ENCODE data around the gene CYP1A2.
A peak's percentile ranks its signal among the peaks of the same experiment; 100 is the strongest.

CYP1A2 gene

DNA sequence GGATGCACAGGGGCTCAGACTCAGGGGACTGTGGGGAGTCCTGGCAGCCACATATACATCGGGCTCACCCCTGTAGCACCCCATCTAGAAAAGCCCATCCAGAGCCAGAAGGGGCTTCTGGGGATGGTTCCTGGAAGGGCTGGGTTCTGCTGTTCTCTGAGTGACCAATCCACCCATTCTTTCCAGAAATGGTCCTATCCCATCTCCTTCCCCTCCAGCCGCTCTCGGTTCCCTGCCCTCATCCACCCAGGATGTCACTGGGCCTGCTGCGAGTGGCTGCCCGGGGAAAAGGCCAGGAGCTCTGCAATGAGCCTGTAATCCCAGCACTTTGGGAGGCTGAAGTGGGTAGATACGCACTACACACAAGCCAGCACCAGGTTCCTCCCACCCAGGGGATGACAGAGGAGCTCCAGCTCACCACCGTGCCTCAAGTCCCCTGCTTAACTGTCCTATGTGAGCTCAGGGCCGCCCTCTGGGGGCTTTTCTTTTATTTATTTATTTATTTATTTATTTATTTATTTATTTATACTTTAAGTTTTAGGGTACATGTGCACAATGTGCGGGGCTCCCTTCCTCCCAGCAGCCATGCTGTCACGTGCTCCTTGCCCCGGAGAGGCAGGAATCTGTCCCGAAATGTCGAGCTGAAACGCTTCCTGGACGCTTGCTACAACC is 19.6 kb downstream of the CYP1A2 start:
- peaks cover 2% of the 10 kb centered on the region for H3K4me1 ChIP-seq (ENCODE audit: control insufficient read depth, insufficient read depth, low read length)
- H3K9ac ChIP-seq (ENCODE audit: low read depth, low read length) = no peak overlapping the region
- peak overlapping the region; percentile 71 for H3K4me2 ChIP-seq (ENCODE audit: low read length)
- H3K4me3 ChIP-seq (ENCODE audit: low read length) = peak overlapping the region; percentile 40
- H3K27me3 ChIP-seq (ENCODE audit: control insufficient read depth, insufficient read depth, low read length) = peaks cover 40% of the 10 kb centered on the region
- no peaks in the 10 kb centered on the region for H3K36me3 ChIP-seq (ENCODE audit: insufficient read depth, low read length)
- H3K9me3 ChIP-seq (replicated peaks; ENCODE audit: low read length) = no peaks in the 10 kb centered on the region

GRCh38 chr15:74768771-74769342 is 20.2 kb downstream of the CYP1A2 start:
- Histone ChIP-seq H3K4me1 (ENCODE audit: control insufficient read depth, insufficient read depth, low read length) (peaks cover 2% of the 10 kb centered on the region), H3K27me3 (ENCODE audit: control insufficient read depth, insufficient read depth, low read length) (peaks cover 34% of the 10 kb centered on the region), H3K4me2 (ENCODE audit: low read length) (peak overlapping the region; percentile 71), H3K36me3 (ENCODE audit: insufficient read depth, low read length) (no peaks in the 10 kb centered on the region), H3K9ac (ENCODE audit: low read depth, low read length) (no peak overlapping the region), H3K9me3 (replicated peaks; ENCODE audit: low read length) (no peaks in the 10 kb centered on the region), H3K4me3 (ENCODE audit: low read length) (peak overlapping the region; percentile 40)

DNA sequence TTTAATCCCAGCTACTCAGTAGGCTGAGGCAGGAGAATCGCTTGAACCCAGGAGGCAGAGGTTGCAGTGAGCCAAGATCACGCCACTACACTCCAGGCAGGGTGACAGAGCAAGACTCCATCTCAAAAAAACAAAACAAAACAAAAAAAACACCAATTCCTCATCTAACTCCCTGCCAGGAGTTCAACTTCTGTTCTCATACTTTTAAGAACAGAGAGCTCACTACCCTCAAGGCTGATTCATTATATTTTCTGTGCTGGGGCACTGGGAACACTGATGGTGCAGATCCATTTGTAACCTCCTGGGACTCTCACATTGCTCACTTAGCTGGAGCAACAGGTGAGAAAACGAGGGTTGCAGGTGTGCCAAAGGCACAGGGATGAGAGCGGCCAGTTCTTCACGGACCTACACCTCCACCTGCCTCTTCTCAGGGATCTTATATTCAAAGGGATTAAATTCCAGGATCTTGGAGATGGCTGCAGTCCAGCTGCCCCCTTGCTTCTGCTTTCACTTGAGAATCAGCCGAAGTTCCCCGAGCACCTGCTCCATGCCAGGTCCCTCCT is 20.9 kb downstream of the CYP1A2 start:
- H3K4me1 ChIP-seq (ENCODE audit: control insufficient read depth, insufficient read depth, low read length) = peaks cover 2% of the 10 kb centered on the region
- no peaks in the 10 kb centered on the region for H3K9me3 ChIP-seq (replicated peaks; ENCODE audit: low read length)
- H3K9ac ChIP-seq (ENCODE audit: low read depth, low read length) = no peak overlapping the region
- peaks cover 31% of the 10 kb centered on the region for H3K27me3 ChIP-seq (ENCODE audit: control insufficient read depth, insufficient read depth, low read length)
- no peaks in the 10 kb centered on the region for H3K36me3 ChIP-seq (ENCODE audit: insufficient read depth, low read length)
- no peak overlapping the region for H3K4me2 ChIP-seq (ENCODE audit: low read length)
- H3K4me3 ChIP-seq (ENCODE audit: low read length) = no peak overlapping the region

GRCh38 chr15:74770211-74770903 is 21.7 kb downstream of the CYP1A2 start:
- no peaks in the 10 kb centered on the region for H3K36me3 ChIP-seq (ENCODE audit: insufficient read depth, low read length)

DNA sequence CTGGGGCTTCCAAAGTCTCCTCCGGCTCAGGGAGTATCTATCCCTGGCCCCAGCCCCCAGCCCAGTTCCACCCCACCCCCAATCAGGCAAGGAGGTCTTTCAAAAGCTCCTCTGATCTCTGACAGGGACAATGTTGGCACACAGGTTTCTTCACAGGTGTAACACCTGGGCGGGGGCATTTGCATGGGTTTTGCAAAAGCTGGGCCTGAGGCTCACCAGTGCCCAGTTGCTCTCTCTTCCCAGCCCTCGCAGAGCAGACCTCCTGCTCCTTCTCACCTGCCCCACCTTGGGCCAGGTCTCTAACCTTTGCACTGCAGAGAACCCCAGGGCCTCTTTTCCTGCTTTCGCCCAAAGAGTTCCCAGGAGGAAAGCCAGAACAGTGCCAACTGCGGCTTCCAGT is 24.7 kb downstream of the CYP1A2 start:
- Histone ChIP-seq H3K4me1 (ENCODE audit: control insufficient read depth, insufficient read depth, low read length) (peaks cover 2% of the 10 kb centered on the region), H3K4me2 (ENCODE audit: low read length) (no peak overlapping the region), H3K36me3 (ENCODE audit: insufficient read depth, low read length) (no peaks in the 10 kb centered on the region), H3K27me3 (ENCODE audit: control insufficient read depth, insufficient read depth, low read length) (peaks cover 15% of the 10 kb centered on the region), H3K9ac (ENCODE audit: low read depth, low read length) (no peak overlapping the region), H3K4me3 (ENCODE audit: low read length) (no peak overlapping the region), H3K9me3 (replicated peaks; ENCODE audit: low read length) (no peaks in the 10 kb centered on the region)

More at GRCh38 chr15:74770211-74770903, 21.7 kb downstream of the CYP1A2 start:
- H3K9ac ChIP-seq (ENCODE audit: low read depth, low read length) = no peak overlapping the region
- H3K9me3 ChIP-seq (replicated peaks; ENCODE audit: low read length) = no peaks in the 10 kb centered on the region
- H3K27me3 ChIP-seq (ENCODE audit: control insufficient read depth, insufficient read depth, low read length) = peaks cover 28% of the 10 kb centered on the region
- no peak overlapping the region for H3K4me3 ChIP-seq (ENCODE audit: low read length)
- H3K4me2 ChIP-seq (ENCODE audit: low read length) = no peak overlapping the region
- H3K4me1 ChIP-seq (ENCODE audit: control insufficient read depth, insufficient read depth, low read length) = peaks cover 2% of the 10 kb centered on the region

GRCh38 chr15:74773731-74774252 is 25.1 kb downstream of the CYP1A2 start:
- Histone ChIP-seq H3K9me3 (replicated peaks; ENCODE audit: low read length) (no peaks in the 10 kb centered on the region), H3K27me3 (ENCODE audit: control insufficient read depth, insufficient read depth, low read length) (peaks cover 15% of the 10 kb centered on the region), H3K4me3 (ENCODE audit: low read length) (no peak overlapping the region), H3K4me1 (ENCODE audit: control insufficient read depth, insufficient read depth, low read length) (no peaks in the 10 kb centered on the region), H3K9ac (ENCODE audit: low read depth, low read length) (no peak overlapping the region), H3K4me2 (ENCODE audit: low read length) (no peak overlapping the region), H3K36me3 (ENCODE audit: insufficient read depth, low read length) (no peaks in the 10 kb centered on the region)

DNA sequence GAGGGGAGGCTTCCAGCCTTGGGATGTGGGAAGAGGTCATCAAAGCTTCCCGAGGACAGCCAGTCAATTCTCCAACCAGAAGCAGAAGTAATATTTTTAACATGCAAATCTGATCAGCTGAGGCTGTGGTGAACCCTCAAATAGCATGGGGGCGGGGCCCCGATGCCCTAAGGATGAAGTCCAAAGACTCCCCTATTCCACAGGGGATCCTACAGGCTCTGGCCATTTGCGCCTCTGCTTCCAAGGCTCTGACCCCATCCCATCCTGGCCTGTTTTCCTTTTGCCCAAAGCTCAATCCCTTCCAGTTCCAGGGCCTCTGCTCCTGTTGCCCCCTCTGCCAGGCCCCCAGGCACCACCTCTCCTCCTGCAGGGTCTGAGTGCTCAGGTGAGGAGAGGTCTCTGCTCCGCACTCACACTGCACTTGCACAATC is 26.5 kb downstream of the CYP1A2 start:
- Histone ChIP-seq H3K9me3 (replicated peaks; ENCODE audit: low read length) (no peaks in the 10 kb centered on the region), H3K4me1 (ENCODE audit: control insufficient read depth, insufficient read depth, low read length) (no peaks in the 10 kb centered on the region), H3K4me3 (ENCODE audit: low read length) (no peak overlapping the region), H3K4me2 (ENCODE audit: low read length) (no peak overlapping the region), H3K27me3 (ENCODE audit: control insufficient read depth, insufficient read depth, low read length) (peaks cover 8% of the 10 kb centered on the region), H3K36me3 (ENCODE audit: insufficient read depth, low read length) (no peaks in the 10 kb centered on the region), H3K9ac (ENCODE audit: low read depth, low read length) (no peak overlapping the region)

GRCh38 chr15:74775894-74776293 is 27.2 kb downstream of the CYP1A2 start:
- Histone ChIP-seq H3K27me3 (ENCODE audit: control insufficient read depth, insufficient read depth, low read length) (peaks cover under 1% of the 10 kb centered on the region), H3K36me3 (ENCODE audit: insufficient read depth, low read length) (no peaks in the 10 kb centered on the region), H3K4me2 (ENCODE audit: low read length) (no peak overlapping the region), H3K9ac (ENCODE audit: low read depth, low read length) (no peak overlapping the region), H3K4me1 (ENCODE audit: control insufficient read depth, insufficient read depth, low read length) (no peaks in the 10 kb centered on the region), H3K4me3 (ENCODE audit: low read length) (no peak overlapping the region), H3K9me3 (replicated peaks; ENCODE audit: low read length) (no peaks in the 10 kb centered on the region)

GRCh38 chr15:74776821-74777768 is 28.4 kb downstream of the CYP1A2 start:
- no peaks in the 10 kb centered on the region for H3K27me3 ChIP-seq (ENCODE audit: control insufficient read depth, insufficient read depth, low read length)
- H3K36me3 ChIP-seq (ENCODE audit: insufficient read depth, low read length) = no peaks in the 10 kb centered on the region

GRCh38 chr15:74777769-74778598 is 29.3 kb downstream of the CYP1A2 start:
- Histone ChIP-seq H3K9me3 (replicated peaks; ENCODE audit: low read length) (no peaks in the 10 kb centered on the region), H3K4me2 (ENCODE audit: low read length) (no peak overlapping the region), H3K9ac (ENCODE audit: low read depth, low read length) (no peak overlapping the region), H3K4me3 (ENCODE audit: low read length) (no peak overlapping the region), H3K36me3 (ENCODE audit: insufficient read depth, low read length) (no peaks in the 10 kb centered on the region), H3K27me3 (ENCODE audit: control insufficient read depth, insufficient read depth, low read length) (no peaks in the 10 kb centered on the region), H3K4me1 (ENCODE audit: control insufficient read depth, insufficient read depth, low read length) (peaks cover 8% of the 10 kb centered on the region)

More at GRCh38 chr15:74776821-74777768, 28.4 kb downstream of the CYP1A2 start:
- no peaks in the 10 kb centered on the region for H3K9me3 ChIP-seq (replicated peaks; ENCODE audit: low read length)
- H3K4me1 ChIP-seq (ENCODE audit: control insufficient read depth, insufficient read depth, low read length) = peaks cover 7% of the 10 kb centered on the region
- no peak overlapping the region for H3K4me3 ChIP-seq (ENCODE audit: low read length)
- no peak overlapping the region for H3K9ac ChIP-seq (ENCODE audit: low read depth, low read length)
- H3K4me2 ChIP-seq (ENCODE audit: low read length) = no peak overlapping the region

All from skeletal muscle satellite cell (primary cell).